ENCODE data around the gene CSF3. TPM values are rescaled to one million over a fixed set of nuclear protein-coding genes. Genes with fewer than 3 reads are reported as not detected.

Gene CSF3
- total and polyA plus RNA-seq, 2 donors (not counting 1 experiment from before 2014, with no cell fraction given), result 0.09 TPM; not detected in 1

GRCh38 chr17:39972271-39972670, 43.0 kb upstream of the CSF3 start:
- no peak overlapping the region for H3K9ac ChIP-seq (ENCODE audit: low read length)
- Mint-ChIP-seq H3K27ac (no peak overlapping the region), H3K4me1 (no peaks in the 10 kb centered on the region), H3K9me3 (ENCODE audit: insufficient read depth) (no peaks in the 10 kb centered on the region), H3K27me3 (peaks cover 47% of the 10 kb centered on the region), H3K4me3 (no peak overlapping the region)
- H3K36me3 ChIP-seq (replicated peaks in 1 of 2; ENCODE audit: control extremely low read depth in 1 of 2, control insufficient read depth in 1 of 2, extremely low read depth in 1 of 2, insufficient read depth in 2 of 2, low read length in 1 of 2), result no peaks in the 10 kb centered on the region
- no peak overlapping the region for H2AFZ ChIP-seq (ENCODE audit: insufficient read depth, low read depth, low read length, poor library complexity, severe bottlenecking)
- H4K20me1 ChIP-seq (ENCODE audit: control insufficient read depth, insufficient read depth, low read length, poor library complexity, severe bottlenecking), result no peaks in the 10 kb centered on the region
- CTCF ChIA-PET, result interaction anchor here (0.6 to 1.2 kb wide), 2 partner anchors 8 to 461 kb away, joined by 4 to 5 read pairs; partner anchors contain the start of gene PSMD3
- no peak overlapping the region for H3K4me3 ChIP-seq (ENCODE audit: control extremely low read depth in 1 of 5, extremely low read depth in 1 of 5, insufficient read depth in 1 of 5, low read depth in 2 of 5, low read length in 4 of 5)
- H3K4me2 ChIP-seq (replicated peaks; ENCODE audit: low read depth, low read length, poor library complexity, severe bottlenecking), result no peak overlapping the region
- POLR2A ChIA-PET, result no interaction called here
- TF ChIP-seq CTCF (IDR thresholded peaks at IDR 0.05) (no peak), EZH2 (IDR thresholded peaks at IDR 0.05; ENCODE audit: borderline replicate concordance, insufficient read depth, low read depth, low read length, poor library complexity, severe bottlenecking) (no peak)
- ATAC-seq (ENCODE audit: low read depth) (no peak), DNase-seq (no peak)
- H3K9me3 ChIP-seq (ENCODE audit: control extremely low read depth in 1 of 3, control insufficient read depth in 2 of 3, insufficient read depth in 1 of 3, low read length in 2 of 3), result no peaks in the 10 kb centered on the region
- peaks cover 5 to 7% of the 10 kb centered on the region in 2 donors for H3K4me1 ChIP-seq (ENCODE audit: control insufficient read depth in 2 of 2, insufficient read depth in 2 of 2, low read length in 2 of 2)
- no peaks in the 10 kb centered on the region for H3K79me2 ChIP-seq (ENCODE audit: control insufficient read depth, insufficient read depth, low read length)
- intact Hi-C loops (cut with micrococcal nuclease), result no loop called here
- 33% methylated on average over 2 of the region's 3 CpGs for WGBS (ENCODE audit: insufficient coverage)
- peaks cover 0 to 7% (median 3%) of the 10 kb centered on the region in 4 experiments for H3K27me3 ChIP-seq (replicated peaks in 1 of 4; ENCODE audit: control extremely low read depth in 1 of 4, control insufficient read depth in 3 of 4, insufficient read depth in 4 of 4, low read length in 3 of 4)
- no peak overlapping the region for H3K27ac ChIP-seq (ENCODE audit: low read length in 2 of 2)

GRCh38 chr17:39973496-39973895, 41.7 kb upstream of the CSF3 start:
- H3K4me1 Mint-ChIP-seq, result no peaks in the 10 kb centered on the region
- Histone ChIP-seq H3K27me3 (replicated peaks in 1 of 4; ENCODE audit: control extremely low read depth in 1 of 4, control insufficient read depth in 3 of 4, insufficient read depth in 4 of 4, low read length in 3 of 4) (peaks cover 0 to 7% (median 3%) of the 10 kb centered on the region in 4 experiments), H3K4me2 (replicated peaks; ENCODE audit: low read depth, low read length, poor library complexity, severe bottlenecking) (no peak overlapping the region), H3K9me3 (ENCODE audit: control extremely low read depth in 1 of 3, control insufficient read depth in 2 of 3, insufficient read depth in 1 of 3, low read length in 2 of 3) (no peaks in the 10 kb centered on the region), H2AFZ (ENCODE audit: insufficient read depth, low read depth, low read length, poor library complexity, severe bottlenecking) (no peak overlapping the region), H3K4me3 (ENCODE audit: control extremely low read depth in 1 of 5, extremely low read depth in 1 of 5, insufficient read depth in 1 of 5, low read depth in 2 of 5, low read length in 4 of 5) (no peak overlapping the region), H3K27ac (ENCODE audit: low read length in 2 of 2) (no peak overlapping the region), H3K79me2 (ENCODE audit: control insufficient read depth, insufficient read depth, low read length) (no peaks in the 10 kb centered on the region), H3K4me1 (ENCODE audit: control insufficient read depth in 2 of 2, insufficient read depth in 2 of 2, low read length in 2 of 2) (peaks cover 5 to 7% of the 10 kb centered on the region in 2 donors), H3K36me3 (replicated peaks in 1 of 2; ENCODE audit: control extremely low read depth in 1 of 2, control insufficient read depth in 1 of 2, extremely low read depth in 1 of 2, insufficient read depth in 2 of 2, low read length in 1 of 2) (no peaks in the 10 kb centered on the region), H3K9ac (ENCODE audit: low read length) (no peak overlapping the region), H4K20me1 (ENCODE audit: control insufficient read depth, insufficient read depth, low read length, poor library complexity, severe bottlenecking) (no peaks in the 10 kb centered on the region)
- 95% methylated on average over 2 of the region's 2 CpGs for WGBS (ENCODE audit: insufficient coverage)
- ChIA-PET POLR2A (interaction anchor here (0.6 kb wide), 1 partner anchor 348 kb away, joined by 4 read pairs; no protein-coding TSS in a partner anchor), CTCF (no interaction called here)
- intact Hi-C loops (cut with micrococcal nuclease), result no loop called here
- no peak for DNase-seq
- H3K4me3 Mint-ChIP-seq, result no peak overlapping the region
- ATAC-seq (ENCODE audit: low read depth), result no peak
- peaks cover 43% of the 10 kb centered on the region for H3K27me3 Mint-ChIP-seq
- TF ChIP-seq EZH2 (IDR thresholded peaks at IDR 0.05; ENCODE audit: borderline replicate concordance, insufficient read depth, low read depth, low read length, poor library complexity, severe bottlenecking), result no peak
- TF ChIP-seq CTCF (IDR thresholded peaks at IDR 0.05), result no peak
- no peak overlapping the region for H3K27ac Mint-ChIP-seq
- no peaks in the 10 kb centered on the region for H3K9me3 Mint-ChIP-seq (ENCODE audit: insufficient read depth)

Data from B cell (primary cell).